Peyer's patch (tissue), 4 donors: ENCODE data around the gene DISP2.

ENCODE experiments used
- POLR2A ChIP-seq, 2 donors: fragments of 450-650 bp; IDR thresholded peaks; one replicate each; pipeline ENCODE4 v1.5.1; 2017; ENCODE audit warnings: antibody characterized with exemption in 2 of 2, mild to moderate bottlenecking in 2 of 2, moderate library complexity in 2 of 2
- TF ChIP-seq, protein P1 (sequence below), 6 experiments: fragments of 450-650 bp in 4 of 6; fragments of 200-600 bp in 2 of 6; sonication (generic) in 1 of 6; IDR thresholded peaks; one replicate each; pipeline ENCODE4 v1.5.1; 2017 to 2019; ENCODE audit warnings: antibody characterized with exemption in 6 of 6, mild to moderate bottlenecking in 3 of 6, moderate library complexity in 1 of 6

DNA sequence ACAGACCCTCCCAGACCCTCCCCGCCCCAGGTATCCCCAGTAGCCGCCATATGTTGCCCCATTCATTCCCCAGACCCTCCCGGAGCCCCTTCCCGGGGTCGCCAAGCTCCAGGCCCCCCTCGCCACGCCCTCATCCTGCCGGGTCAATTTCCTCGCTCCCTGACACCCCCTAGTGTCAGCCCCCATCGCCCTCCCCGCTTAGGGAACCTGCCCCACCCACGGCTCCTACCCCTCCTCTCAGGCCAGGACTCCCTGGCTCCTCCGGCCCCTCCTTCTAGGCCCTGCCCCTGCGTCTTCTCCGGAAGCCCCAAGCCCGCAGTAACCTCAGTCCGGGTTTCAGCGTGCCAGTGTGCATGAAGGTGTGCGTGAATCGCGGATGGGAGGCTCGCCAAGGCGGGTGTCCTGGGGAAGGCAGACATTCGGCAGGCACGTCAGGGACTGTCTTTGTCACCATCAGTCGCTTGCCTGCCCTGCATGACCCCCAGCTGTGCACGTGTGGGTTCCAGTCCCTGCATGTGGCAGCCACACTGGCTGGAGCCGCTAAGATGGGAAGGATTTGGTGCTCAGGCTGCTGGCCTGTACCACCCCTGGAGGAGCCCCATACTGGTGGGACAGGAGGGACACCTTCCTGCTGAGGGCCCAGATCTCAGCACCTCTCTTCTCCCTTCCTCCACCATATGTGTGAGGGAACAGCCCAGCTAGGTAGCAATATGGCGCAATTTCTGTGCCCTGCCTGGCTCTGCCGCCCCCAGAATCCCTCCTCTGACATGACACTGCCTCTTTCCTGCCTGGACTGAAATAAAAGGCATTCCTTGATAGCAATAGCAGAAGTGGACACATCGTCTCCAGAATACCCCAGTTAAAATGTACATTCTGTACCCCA is 693 bp downstream of the DISP2 start:
- TF ChIP-seq, protein P1, sequence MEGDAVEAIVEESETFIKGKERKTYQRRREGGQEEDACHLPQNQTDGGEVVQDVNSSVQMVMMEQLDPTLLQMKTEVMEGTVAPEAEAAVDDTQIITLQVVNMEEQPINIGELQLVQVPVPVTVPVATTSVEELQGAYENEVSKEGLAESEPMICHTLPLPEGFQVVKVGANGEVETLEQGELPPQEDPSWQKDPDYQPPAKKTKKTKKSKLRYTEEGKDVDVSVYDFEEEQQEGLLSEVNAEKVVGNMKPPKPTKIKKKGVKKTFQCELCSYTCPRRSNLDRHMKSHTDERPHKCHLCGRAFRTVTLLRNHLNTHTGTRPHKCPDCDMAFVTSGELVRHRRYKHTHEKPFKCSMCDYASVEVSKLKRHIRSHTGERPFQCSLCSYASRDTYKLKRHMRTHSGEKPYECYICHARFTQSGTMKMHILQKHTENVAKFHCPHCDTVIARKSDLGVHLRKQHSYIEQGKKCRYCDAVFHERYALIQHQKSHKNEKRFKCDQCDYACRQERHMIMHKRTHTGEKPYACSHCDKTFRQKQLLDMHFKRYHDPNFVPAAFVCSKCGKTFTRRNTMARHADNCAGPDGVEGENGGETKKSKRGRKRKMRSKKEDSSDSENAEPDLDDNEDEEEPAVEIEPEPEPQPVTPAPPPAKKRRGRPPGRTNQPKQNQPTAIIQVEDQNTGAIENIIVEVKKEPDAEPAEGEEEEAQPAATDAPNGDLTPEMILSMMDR (IDR thresholded peaks at IDR 0.05) = peak in 1 of 6 experiments; percentile 5
- peak in 1 of 2 donors; percentile 9 for TF ChIP-seq POLR2A (IDR thresholded peaks at IDR 0.05)
